ENCODE results near the gene TMEM219.

TMEM219 gene

DNA sequence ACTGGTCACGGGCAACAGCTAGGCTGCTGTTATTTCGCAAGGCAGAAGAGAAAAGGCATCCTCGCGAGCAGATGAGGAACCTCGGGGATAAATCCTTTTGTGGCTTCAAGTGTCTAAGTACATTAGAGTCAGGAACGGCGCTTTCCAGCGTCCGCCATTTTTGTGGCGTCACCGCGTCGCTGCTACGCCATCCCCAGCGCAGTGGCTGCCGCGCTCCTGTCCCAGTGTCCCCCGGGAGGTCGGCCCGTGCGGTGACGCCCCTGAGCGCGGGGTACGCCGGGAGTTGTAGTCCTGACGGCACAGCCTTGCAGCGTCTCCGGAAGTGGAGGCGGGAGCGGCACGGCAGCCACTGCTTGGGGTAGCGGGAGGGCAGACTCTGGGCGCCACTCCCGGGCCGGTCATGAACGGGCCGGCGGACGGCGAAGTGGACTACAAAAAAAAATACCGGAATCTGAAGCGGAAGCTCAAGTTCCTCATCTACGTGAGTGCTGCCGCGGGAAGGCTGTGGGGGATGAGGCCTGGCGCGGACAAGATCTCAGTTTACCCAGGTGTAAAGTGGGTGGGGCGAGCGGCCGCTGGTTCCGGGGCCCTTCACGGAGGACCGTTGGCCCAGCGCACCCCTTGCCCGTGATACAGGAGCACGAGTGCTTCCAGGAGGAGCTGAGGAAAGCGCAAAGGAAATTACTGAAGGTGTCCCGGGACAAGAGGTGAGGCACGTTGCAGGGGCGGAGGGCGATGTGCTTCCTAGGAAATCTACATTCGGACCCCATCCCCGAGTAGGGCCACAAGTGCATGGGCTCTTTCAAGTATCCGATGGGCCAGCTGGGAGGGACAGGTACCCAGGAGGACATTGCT is 34.3 kb downstream of the TMEM219 start, which contains the start of gene INO80E (continued):
- TF ChIP-seq, protein P1, sequence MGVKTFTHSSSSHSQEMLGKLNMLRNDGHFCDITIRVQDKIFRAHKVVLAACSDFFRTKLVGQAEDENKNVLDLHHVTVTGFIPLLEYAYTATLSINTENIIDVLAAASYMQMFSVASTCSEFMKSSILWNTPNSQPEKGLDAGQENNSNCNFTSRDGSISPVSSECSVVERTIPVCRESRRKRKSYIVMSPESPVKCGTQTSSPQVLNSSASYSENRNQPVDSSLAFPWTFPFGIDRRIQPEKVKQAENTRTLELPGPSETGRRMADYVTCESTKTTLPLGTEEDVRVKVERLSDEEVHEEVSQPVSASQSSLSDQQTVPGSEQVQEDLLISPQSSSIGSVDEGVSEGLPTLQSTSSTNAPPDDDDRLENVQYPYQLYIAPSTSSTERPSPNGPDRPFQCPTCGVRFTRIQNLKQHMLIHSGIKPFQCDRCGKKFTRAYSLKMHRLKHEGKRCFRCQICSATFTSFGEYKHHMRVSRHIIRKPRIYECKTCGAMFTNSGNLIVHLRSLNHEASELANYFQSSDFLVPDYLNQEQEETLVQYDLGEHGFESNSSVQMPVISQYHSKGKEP (tag by site-specific recombination; IDR thresholded peaks at IDR 0.05): peak; percentile 4; the same call in 1 of the 2 replicates
- no peak for TF ChIP-seq ZNF132 (tag by site-specific recombination; IDR thresholded peaks at IDR 0.05; ENCODE audit: borderline replicate concordance)
- TF ChIP-seq SP2 (tag by site-specific recombination; IDR thresholded peaks at IDR 0.05): peak; percentile 86
- TF ChIP-seq FEZF1 (tag by site-specific recombination; IDR thresholded peaks at IDR 0.05): no peak
- no peak for TF ChIP-seq ZNF23 (tag by site-specific recombination; IDR thresholded peaks at IDR 0.05; ENCODE audit: borderline replicate concordance)
- TF ChIP-seq WT1 (tag by site-specific recombination; IDR thresholded peaks at IDR 0.05): 0 out of 2 replicates have a peak, but pooled peaks have one; percentile 41
- 0 out of 2 replicates have a peak, but pooled peaks have one; percentile 46 for TF ChIP-seq ZNF600 (tag by site-specific recombination; IDR thresholded peaks at IDR 0.05)
- TF ChIP-seq ZNF184 (tag by site-specific recombination; IDR thresholded peaks at IDR 0.05): no peak
- TF ChIP-seq ZXDB (tag by site-specific recombination; IDR thresholded peaks at IDR 0.05): peak; percentile 94
- TF ChIP-seq KLF10 (tag by site-specific recombination; IDR thresholded peaks at IDR 0.05): peak; percentile 76; the same call in 1 of the 2 replicates
- TF ChIP-seq, protein P2, sequence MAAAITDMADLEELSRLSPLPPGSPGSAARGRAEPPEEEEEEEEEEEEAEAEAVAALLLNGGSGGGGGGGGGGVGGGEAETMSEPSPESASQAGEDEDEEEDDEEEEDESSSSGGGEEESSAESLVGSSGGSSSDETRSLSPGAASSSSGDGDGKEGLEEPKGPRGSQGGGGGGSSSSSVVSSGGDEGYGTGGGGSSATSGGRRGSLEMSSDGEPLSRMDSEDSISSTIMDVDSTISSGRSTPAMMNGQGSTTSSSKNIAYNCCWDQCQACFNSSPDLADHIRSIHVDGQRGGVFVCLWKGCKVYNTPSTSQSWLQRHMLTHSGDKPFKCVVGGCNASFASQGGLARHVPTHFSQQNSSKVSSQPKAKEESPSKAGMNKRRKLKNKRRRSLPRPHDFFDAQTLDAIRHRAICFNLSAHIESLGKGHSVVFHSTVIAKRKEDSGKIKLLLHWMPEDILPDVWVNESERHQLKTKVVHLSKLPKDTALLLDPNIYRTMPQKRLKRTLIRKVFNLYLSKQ (tag by site-specific recombination; IDR thresholded peaks at IDR 0.05; ENCODE audit: borderline replicate concordance): no peak
- TF ChIP-seq ZFP3 (tag by site-specific recombination; IDR thresholded peaks at IDR 0.05; ENCODE audit: low read depth): no peak
- TF ChIP-seq, protein P3, sequence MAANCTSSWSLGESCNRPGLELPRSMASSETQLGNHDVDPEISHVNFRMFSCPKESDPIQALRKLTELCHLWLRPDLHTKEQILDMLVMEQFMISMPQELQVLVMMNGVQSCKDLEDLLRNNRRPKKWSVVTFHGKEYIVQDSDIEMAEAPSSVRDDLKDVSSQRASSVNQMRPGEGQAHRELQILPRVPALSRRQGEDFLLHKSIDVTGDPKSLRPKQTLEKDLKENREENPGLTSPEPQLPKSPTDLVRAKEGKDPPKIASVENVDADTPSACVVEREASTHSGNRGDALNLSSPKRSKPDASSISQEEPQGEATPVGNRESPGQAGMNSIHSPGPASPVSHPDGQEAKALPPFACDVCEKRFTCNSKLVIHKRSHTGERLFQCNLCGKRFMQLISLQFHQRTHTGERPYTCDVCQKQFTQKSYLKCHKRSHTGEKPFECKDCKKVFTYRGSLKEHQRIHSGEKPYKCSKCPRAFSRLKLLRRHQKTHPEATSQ (tag by site-specific recombination; IDR thresholded peaks at IDR 0.05): peak; percentile 51; the same call in 1 of the 2 replicates
- no peak for TF ChIP-seq TRIM28 (IDR thresholded peaks at IDR 0.05; ENCODE audit: borderline replicate concordance, low read length)
- peak; percentile 78 for TF ChIP-seq KLF9 (tag by site-specific recombination; IDR thresholded peaks at IDR 0.05; ENCODE audit: low read depth)
- no peak for TF ChIP-seq ZNF837 (tag by site-specific recombination; IDR thresholded peaks at IDR 0.05)
- no peak for TF ChIP-seq ZSCAN16 (tag by site-specific recombination; IDR thresholded peaks at IDR 0.05)
- TF ChIP-seq, protein P4, sequence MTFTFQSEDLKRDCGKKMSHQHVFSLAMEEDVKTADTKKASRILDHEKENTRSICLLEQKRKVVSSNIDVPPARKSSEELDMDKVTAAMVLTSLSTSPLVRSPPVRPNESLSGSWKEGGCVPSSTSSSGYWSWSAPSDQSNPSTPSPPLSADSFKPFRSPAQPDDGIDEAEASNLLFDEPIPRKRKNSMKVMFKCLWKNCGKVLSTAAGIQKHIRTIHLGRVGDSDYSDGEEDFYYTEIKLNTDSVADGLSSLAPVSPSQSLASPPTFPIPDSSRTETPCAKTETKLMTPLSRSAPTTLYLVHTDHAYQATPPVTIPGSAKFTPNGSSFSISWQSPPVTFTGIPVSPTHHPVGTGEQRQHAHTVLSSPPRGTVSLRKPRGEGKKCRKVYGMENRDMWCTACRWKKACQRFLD (tag by site-specific recombination; IDR thresholded peaks at IDR 0.05): no peak
- TF ChIP-seq HOXC10 (CRISPR knock-in tag; IDR thresholded peaks at IDR 0.05): no peak
- no peak for TF ChIP-seq ZNF777 (tag by site-specific recombination; IDR thresholded peaks at IDR 0.05; ENCODE audit: borderline replicate concordance)
- no peak for TF ChIP-seq ZNF239 (tag by site-specific recombination; IDR thresholded peaks at IDR 0.05)
- peak; percentile 61 for TF ChIP-seq ZNF10 (tag by site-specific recombination; IDR thresholded peaks at IDR 0.05)
- TF ChIP-seq, protein P5, sequence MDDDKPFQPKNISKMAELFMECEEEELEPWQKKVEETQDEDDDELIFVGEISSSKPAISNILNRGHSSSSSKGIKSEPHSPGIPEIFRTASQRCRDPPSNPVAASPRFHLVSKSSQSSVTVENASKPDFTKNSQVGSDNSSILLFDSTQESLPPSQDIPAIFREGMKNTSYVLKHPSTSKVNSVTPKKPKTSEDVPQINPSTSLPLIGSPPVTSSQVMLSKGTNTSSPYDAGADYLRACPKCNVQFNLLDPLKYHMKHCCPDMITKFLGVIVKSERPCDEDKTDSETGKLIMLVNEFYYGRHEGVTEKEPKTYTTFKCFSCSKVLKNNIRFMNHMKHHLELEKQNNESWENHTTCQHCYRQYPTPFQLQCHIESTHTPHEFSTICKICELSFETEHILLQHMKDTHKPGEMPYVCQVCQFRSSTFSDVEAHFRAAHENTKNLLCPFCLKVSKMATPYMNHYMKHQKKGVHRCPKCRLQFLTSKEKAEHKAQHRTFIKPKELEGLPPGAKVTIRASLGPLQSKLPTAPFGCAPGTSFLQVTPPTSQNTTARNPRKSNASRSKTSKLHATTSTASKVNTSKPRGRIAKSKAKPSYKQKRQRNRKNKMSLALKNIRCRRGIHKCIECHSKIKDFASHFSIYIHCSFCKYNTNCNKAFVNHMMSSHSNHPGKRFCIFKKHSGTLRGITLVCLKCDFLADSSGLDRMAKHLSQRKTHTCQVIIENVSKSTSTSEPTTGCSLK (tag by site-specific recombination; IDR thresholded peaks at IDR 0.05): no peak
- TF ChIP-seq ZNF76 (tag by site-specific recombination; IDR thresholded peaks at IDR 0.05; ENCODE audit: borderline replicate concordance, low read depth): peak; percentile 100
- TF ChIP-seq ZNF596 (tag by site-specific recombination; IDR thresholded peaks at IDR 0.05): 0 out of 2 replicates have a peak, but pooled peaks have one; percentile 26
- no peak for TF ChIP-seq ZNF404 (tag by site-specific recombination; IDR thresholded peaks at IDR 0.05)
- no peak for TF ChIP-seq ZBTB48 (tag by site-specific recombination; IDR thresholded peaks at IDR 0.05)
- TF ChIP-seq, protein P6, sequence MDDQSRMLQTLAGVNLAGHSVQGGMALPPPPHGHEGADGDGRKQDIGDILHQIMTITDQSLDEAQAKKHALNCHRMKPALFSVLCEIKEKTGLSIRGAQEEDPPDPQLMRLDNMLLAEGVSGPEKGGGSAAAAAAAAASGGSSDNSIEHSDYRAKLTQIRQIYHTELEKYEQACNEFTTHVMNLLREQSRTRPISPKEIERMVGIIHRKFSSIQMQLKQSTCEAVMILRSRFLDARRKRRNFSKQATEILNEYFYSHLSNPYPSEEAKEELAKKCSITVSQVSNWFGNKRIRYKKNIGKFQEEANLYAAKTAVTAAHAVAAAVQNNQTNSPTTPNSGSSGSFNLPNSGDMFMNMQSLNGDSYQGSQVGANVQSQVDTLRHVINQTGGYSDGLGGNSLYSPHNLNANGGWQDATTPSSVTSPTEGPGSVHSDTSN (CRISPR knock-in tag; IDR thresholded peaks at IDR 0.05): no peak; the same call in 1 of the 2 replicates
- no peak; the same call in 1 of the 2 replicates for TF ChIP-seq ZNF19 (tag by site-specific recombination; IDR thresholded peaks at IDR 0.05; ENCODE audit: low read depth)
- no peak for TF ChIP-seq ZNF558 (tag by site-specific recombination; IDR thresholded peaks at IDR 0.05)

Measured in HEK293 (cell line).